Endothelial cell of umbilical vein (primary cell): ENCODE data around the gene CLCN3.

ENCODE experiments used
- CTCF ChIP-seq, 2 donors: IDR thresholded peaks; 1 replicate in 1 of 2; 2 replicates in 1 of 2; pipeline ENCODE4 v1.5.1; 2011; ENCODE audit warnings: low read length in 2 of 2, mild to moderate bottlenecking in 2 of 2, moderate library complexity in 2 of 2, control low read depth in 1 of 2, inconsistent platforms in 1 of 2, low read depth in 1 of 2; ENCODE audit not compliant: insufficient read depth in 1 of 2; ENCODE audit errors: extremely low read depth in 1 of 2
- EZH2 ChIP-seq: IDR thresholded peaks from 2 replicates; pipeline ENCODE4 v1.6.1; 2012; ENCODE audit warnings: borderline replicate concordance, low read depth, mild to moderate bottlenecking, moderate library complexity, low read length, inconsistent platforms; ENCODE audit not compliant: severe bottlenecking
- FOS ChIP-seq: IDR thresholded peaks from 2 replicates; pipeline ENCODE4 v1.6.1; 2011; ENCODE audit warnings: mild to moderate bottlenecking, low read length, moderate library complexity, borderline replicate concordance; ENCODE audit not compliant: insufficient read depth
- GATA2 ChIP-seq: IDR thresholded peaks from 2 replicates; pipeline ENCODE4 v1.7.0; 2011; ENCODE audit warnings: low read depth, mild to moderate bottlenecking, moderate library complexity, mixed read lengths, low read length; ENCODE audit not compliant: insufficient read length, insufficient read depth
- JUN ChIP-seq: IDR thresholded peaks from 2 replicates; pipeline ENCODE4 v1.6.1; 2011; ENCODE audit warnings: borderline replicate concordance, low read depth; ENCODE audit not compliant: insufficient read length, insufficient read depth
- MAX ChIP-seq: IDR thresholded peaks from 2 replicates; pipeline ENCODE4 v1.6.1; 2011; ENCODE audit not compliant: insufficient read depth, insufficient read length
- MYC ChIP-seq: IDR thresholded peaks from one replicate; pipeline ENCODE4 v1.6.1; 2011; ENCODE audit warnings: mild to moderate bottlenecking, low read depth, low read length
- POLR2A ChIP-seq: IDR thresholded peaks from 2 replicates; pipeline ENCODE4 v1.6.1; 2012; ENCODE audit warnings: low read depth, mild to moderate bottlenecking, control low read depth, low read length
- POLR2AphosphoS5 ChIP-seq: IDR thresholded peaks from 2 replicates; pipeline ENCODE4 v1.6.1; 2012; ENCODE audit warnings: low read depth, mild to moderate bottlenecking, control low read depth, low read length, moderate library complexity; ENCODE audit not compliant: insufficient read depth

GRCh38 chr4:169668069-169668721, 47.8 kb downstream of the CLCN3 start:
- no peak for TF ChIP-seq CTCF (IDR thresholded peaks at IDR 0.05; ENCODE audit: extremely low read depth in 1 of 2, insufficient read depth in 1 of 2, low read depth in 1 of 2, low read length in 2 of 2)
- TF ChIP-seq EZH2: no peak
- no peak for TF ChIP-seq POLR2A
- TF ChIP-seq JUN: no peak
- no peak for TF ChIP-seq POLR2AphosphoS5
- no peak for TF ChIP-seq GATA2
- no peak for TF ChIP-seq FOS
- no peak for TF ChIP-seq MAX
- no peak for TF ChIP-seq MYC
